ENCODE data around the gene NFE2L2.

DNA sequence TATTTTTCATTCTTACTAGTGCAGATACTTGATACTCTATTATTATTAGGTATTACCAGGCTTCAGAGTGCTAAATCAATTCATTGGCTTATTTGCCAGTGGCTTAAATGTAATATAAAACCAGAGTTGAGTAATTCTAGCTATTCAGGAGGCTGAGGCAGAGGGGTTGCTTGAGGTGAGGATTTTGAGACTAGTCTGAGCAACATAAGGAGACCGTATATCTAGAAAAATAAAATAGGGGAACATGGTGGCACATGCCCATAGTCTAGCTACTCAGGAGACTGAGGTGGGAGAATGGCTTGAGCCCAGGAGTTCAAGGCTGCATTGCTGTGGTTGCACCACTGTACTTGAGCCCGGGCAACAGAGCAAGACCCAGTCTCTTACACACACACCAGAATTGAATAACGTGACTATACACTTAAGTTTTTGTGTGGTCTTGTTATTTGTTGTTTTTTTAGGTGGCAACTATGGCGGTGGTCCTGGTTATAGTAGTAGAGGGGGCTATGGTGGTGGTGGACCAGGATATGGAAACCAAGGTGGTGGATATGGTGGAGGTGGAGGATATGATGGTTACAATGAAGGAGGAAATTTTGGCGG is 47.2 kb downstream of the NFE2L2 start:
- TF ChIP-seq, protein P1, sequence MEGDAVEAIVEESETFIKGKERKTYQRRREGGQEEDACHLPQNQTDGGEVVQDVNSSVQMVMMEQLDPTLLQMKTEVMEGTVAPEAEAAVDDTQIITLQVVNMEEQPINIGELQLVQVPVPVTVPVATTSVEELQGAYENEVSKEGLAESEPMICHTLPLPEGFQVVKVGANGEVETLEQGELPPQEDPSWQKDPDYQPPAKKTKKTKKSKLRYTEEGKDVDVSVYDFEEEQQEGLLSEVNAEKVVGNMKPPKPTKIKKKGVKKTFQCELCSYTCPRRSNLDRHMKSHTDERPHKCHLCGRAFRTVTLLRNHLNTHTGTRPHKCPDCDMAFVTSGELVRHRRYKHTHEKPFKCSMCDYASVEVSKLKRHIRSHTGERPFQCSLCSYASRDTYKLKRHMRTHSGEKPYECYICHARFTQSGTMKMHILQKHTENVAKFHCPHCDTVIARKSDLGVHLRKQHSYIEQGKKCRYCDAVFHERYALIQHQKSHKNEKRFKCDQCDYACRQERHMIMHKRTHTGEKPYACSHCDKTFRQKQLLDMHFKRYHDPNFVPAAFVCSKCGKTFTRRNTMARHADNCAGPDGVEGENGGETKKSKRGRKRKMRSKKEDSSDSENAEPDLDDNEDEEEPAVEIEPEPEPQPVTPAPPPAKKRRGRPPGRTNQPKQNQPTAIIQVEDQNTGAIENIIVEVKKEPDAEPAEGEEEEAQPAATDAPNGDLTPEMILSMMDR (conservative IDR thresholded peaks at IDR 0.05 in 1 of 2, IDR thresholded peaks at IDR 0.05 in 1 of 2; ENCODE audit: extremely low read depth in 1 of 2, insufficient read depth in 1 of 2, low read depth in 1 of 2, low read length in 2 of 2), result no peak
- TF ChIP-seq EZH2 (IDR thresholded peaks at IDR 0.05; ENCODE audit: borderline replicate concordance, low read length), result no peak

Data from mammary epithelial cell (primary cell).